Panc1 (cell line): ENCODE data around the gene ID1. TPM values are rescaled to one million over a fixed set of nuclear protein-coding genes. Genes with fewer than 3 reads are reported as not detected.

ENCODE experiments used
- ATAC-seq: fragments of 200-7000 bp; cut with Tn5 transposase; 2 replicates; pipeline ENCODE4 v1.9.1; 2020; ENCODE audit warnings: mild to moderate bottlenecking, moderate library complexity
- BruUV-seq: library from RNA; stranded (reverse); fragments of 400-500 nt; replicated peaks from 2 replicates; lab custom pipeline; 2021; lab: Mats Ljungman, UMichigan
- CTCF ChIA-PET: fragments of 300-600 bp; sonication (Branson Sonifier 250); formaldehyde crosslinking; loops from one replicate; lab custom pipeline; 2022; ENCODE audit warnings: antibody characterized with exemption; lab: Charles Lee
- POLR2A ChIA-PET: fragments of 300-600 bp; sonication (Branson Sonifier 250); formaldehyde crosslinking; loops from one replicate; lab custom pipeline; 2022; ENCODE audit warnings: antibody characterized with exemption; lab: Charles Lee
- DNase-seq: peaks from one replicate; pipeline ENCODE4 v3.0.0-alpha.2; 2010; ENCODE audit warnings: low read depth, low spot score
- H3K27ac ChIP-seq: 2 replicates; pipeline ENCODE4 v1.5.1; 2011; ENCODE audit warnings: mild to moderate bottlenecking, low read length, inconsistent platforms
- H3K27me3 ChIP-seq: fragments of 200-500 bp; sonication (Bioruptor generic); 2 replicates; pipeline ENCODE4 v1.6.0; 2014; ENCODE audit warnings: low read length, inconsistent platforms; ENCODE audit not compliant: control insufficient read depth, insufficient read depth
- H3K36me3 ChIP-seq: fragments of 200-500 bp; sonication (Bioruptor generic); 2 replicates; pipeline ENCODE4 v1.5.1; 2014; ENCODE audit warnings: inconsistent platforms, mild to moderate bottlenecking, low read length, moderate library complexity; ENCODE audit not compliant: control insufficient read depth, insufficient read depth
- H3K4me1 ChIP-seq: 2 replicates; pipeline ENCODE4 v1.5.1; 2011; ENCODE audit warnings: inconsistent platforms, mild to moderate bottlenecking, low read length, moderate library complexity; ENCODE audit not compliant: control insufficient read depth, insufficient read depth
- H3K4me3 ChIP-seq, 2 experiments: 2 replicates each; pipeline ENCODE4 v1.5.1; 2011 to 2012; ENCODE audit warnings: low read depth in 2 of 2, low read length in 2 of 2, mild to moderate bottlenecking in 2 of 2, inconsistent platforms in 1 of 2, moderate library complexity in 1 of 2
- H3K9me3 ChIP-seq: fragments of 200-500 bp; sonication (Bioruptor generic); 2 replicates; pipeline ENCODE4 v1.5.1; 2014; ENCODE audit warnings: low read depth, mild to moderate bottlenecking, inconsistent platforms, low read length, moderate library complexity; ENCODE audit not compliant: control insufficient read depth, insufficient read depth
- POLR2AphosphoS5 ChIP-seq: IDR thresholded peaks from 2 replicates; pipeline ENCODE4 v1.6.1; 2012; ENCODE audit warnings: mild to moderate bottlenecking, low read depth, low read length, moderate library complexity
- SIN3A ChIP-seq: IDR thresholded peaks from 2 replicates; pipeline ENCODE4 v1.6.1; 2012; ENCODE audit warnings: low read depth, mild to moderate bottlenecking, low read length, moderate library complexity, borderline replicate concordance; ENCODE audit not compliant: insufficient read depth
- TCF7L2 ChIP-seq: IDR thresholded peaks from 2 replicates; pipeline ENCODE4 v1.6.1; 2011; ENCODE audit warnings: mild to moderate bottlenecking, low read depth, low read length, inconsistent platforms
- in situ Hi-C: cut with HindIII; loops from 2 replicates; pipeline ENCODE4 v1.10.0; 2016; ENCODE audit warnings: low sequenced_read_pairs, low pct_unique_long_range_greater_than_20kb
- intact Hi-C: fragments of 100-400 bp; cut with micrococcal nuclease; formaldehyde crosslinking; loops from one replicate; pipeline ENCODE4 v1.10.0; 2022; ENCODE audit not compliant: unreplicated experiment
- total RNA-seq: library from RNA; stranded (reverse); gene quantifications from one replicate; pipeline ENCODE4 v1.2.1, GENCODE V29; 2021; ENCODE audit not compliant: unreplicated experiment
- TF ChIP-seq, protein P1 (sequence below): fragments of 450-650 bp; IDR thresholded peaks from 2 replicates; pipeline ENCODE4 v1.5.1; 2017; ENCODE audit warnings: mild to moderate bottlenecking
- TF ChIP-seq, protein P2 (sequence below), 2 experiments: IDR thresholded peaks; 2 replicates each; pipeline ENCODE4 v1.6.1; 2011 to 2012; ENCODE audit warnings: low read depth in 2 of 2, control low read depth in 1 of 2, low read length in 1 of 2, mild to moderate bottlenecking in 1 of 2, moderate library complexity in 1 of 2; ENCODE audit not compliant: insufficient read depth in 1 of 2

Gene ID1
- total RNA-seq, 1 experiment from 2014 or later: 152 TPM

DNA sequence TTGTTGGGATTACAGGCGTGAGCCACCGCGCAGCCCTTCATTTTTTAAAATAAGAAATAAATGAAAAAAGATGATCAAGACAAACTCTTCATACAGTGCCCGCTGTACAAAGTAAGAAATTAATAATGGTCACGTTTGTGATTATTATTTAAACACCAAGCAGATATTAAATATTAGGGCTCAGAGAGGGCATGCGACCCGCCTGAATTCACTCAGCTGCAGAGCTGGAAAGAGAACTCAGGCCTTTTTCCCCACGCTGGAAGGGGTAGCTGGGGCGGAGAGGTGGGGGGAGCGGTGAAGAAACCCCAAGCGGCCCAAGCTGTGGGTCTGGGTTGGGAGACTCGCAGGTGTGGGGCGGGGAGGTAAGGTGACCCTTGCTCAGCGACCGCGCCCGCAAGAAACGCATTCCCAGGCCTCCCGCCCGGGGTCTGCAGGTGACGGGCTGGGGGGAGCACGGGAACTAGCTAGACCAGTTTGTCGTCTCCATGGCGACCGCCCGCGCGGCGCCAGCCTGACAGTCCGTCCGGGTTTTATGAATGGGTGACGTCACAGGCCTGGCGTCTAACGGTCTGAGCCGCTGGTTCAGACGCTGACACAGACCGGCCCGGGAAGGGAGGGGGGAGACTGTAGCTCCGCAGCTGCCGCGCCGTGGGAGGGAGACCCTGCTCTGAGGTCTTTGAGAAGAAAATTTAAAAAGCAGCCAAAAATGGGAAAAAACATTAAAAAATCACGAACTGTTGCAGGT lies 1.1 kb upstream of the ID1 start:
- Histone ChIP-seq H3K36me3 (peaks cover 8% of the 10 kb centered on the region), H3K9me3 (no peaks in the 10 kb centered on the region), H3K27ac (peak overlapping the region; percentile 100), H3K27me3 (no peaks in the 10 kb centered on the region), H3K4me1 (peaks cover 46% of the 10 kb centered on the region), H3K4me3 (peak overlapping the region; percentile 73 to 88)
- ATAC-seq: peak; percentile 60
- ChIA-PET CTCF (interaction anchor here (0.6 to 3.3 kb wide), 11 partner anchors 8 to 119 kb away, joined by 3 to 21 read pairs (median 6); no protein-coding TSS in a partner anchor), POLR2A (interaction anchor here (0.6 to 3.8 kb wide), 13 partner anchors 8 to 699 kb away, joined by 3 to 76 read pairs (median 12); no protein-coding TSS in a partner anchor)
- in situ Hi-C loops (no loop called here), intact Hi-C loops (no loop called here)
- BruUV-seq: no TSS peak
- peak; percentile 94 for DNase-seq
- TF ChIP-seq SIN3A (peak; percentile 99), TCF7L2 (peak; percentile 69; the same call in 1 of the 2 replicates), POLR2AphosphoS5 (peak; percentile 91; the same call in 1 of the 2 replicates)
- TF ChIP-seq, protein P1, sequence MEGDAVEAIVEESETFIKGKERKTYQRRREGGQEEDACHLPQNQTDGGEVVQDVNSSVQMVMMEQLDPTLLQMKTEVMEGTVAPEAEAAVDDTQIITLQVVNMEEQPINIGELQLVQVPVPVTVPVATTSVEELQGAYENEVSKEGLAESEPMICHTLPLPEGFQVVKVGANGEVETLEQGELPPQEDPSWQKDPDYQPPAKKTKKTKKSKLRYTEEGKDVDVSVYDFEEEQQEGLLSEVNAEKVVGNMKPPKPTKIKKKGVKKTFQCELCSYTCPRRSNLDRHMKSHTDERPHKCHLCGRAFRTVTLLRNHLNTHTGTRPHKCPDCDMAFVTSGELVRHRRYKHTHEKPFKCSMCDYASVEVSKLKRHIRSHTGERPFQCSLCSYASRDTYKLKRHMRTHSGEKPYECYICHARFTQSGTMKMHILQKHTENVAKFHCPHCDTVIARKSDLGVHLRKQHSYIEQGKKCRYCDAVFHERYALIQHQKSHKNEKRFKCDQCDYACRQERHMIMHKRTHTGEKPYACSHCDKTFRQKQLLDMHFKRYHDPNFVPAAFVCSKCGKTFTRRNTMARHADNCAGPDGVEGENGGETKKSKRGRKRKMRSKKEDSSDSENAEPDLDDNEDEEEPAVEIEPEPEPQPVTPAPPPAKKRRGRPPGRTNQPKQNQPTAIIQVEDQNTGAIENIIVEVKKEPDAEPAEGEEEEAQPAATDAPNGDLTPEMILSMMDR: no peak
- TF ChIP-seq, protein P2, sequence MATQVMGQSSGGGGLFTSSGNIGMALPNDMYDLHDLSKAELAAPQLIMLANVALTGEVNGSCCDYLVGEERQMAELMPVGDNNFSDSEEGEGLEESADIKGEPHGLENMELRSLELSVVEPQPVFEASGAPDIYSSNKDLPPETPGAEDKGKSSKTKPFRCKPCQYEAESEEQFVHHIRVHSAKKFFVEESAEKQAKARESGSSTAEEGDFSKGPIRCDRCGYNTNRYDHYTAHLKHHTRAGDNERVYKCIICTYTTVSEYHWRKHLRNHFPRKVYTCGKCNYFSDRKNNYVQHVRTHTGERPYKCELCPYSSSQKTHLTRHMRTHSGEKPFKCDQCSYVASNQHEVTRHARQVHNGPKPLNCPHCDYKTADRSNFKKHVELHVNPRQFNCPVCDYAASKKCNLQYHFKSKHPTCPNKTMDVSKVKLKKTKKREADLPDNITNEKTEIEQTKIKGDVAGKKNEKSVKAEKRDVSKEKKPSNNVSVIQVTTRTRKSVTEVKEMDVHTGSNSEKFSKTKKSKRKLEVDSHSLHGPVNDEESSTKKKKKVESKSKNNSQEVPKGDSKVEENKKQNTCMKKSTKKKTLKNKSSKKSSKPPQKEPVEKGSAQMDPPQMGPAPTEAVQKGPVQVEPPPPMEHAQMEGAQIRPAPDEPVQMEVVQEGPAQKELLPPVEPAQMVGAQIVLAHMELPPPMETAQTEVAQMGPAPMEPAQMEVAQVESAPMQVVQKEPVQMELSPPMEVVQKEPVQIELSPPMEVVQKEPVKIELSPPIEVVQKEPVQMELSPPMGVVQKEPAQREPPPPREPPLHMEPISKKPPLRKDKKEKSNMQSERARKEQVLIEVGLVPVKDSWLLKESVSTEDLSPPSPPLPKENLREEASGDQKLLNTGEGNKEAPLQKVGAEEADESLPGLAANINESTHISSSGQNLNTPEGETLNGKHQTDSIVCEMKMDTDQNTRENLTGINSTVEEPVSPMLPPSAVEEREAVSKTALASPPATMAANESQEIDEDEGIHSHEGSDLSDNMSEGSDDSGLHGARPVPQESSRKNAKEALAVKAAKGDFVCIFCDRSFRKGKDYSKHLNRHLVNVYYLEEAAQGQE (IDR thresholded peaks at IDR 0.05; ENCODE audit: insufficient read depth in 1 of 2, low read depth in 2 of 2, low read length in 1 of 2): no peak

- ChIA-PET POLR2A (interaction anchor here (0.6 to 3.8 kb wide), 14 partner anchors 9 to 119 kb away, joined by 3 to 76 read pairs (median 12); partner anchors contain the start of gene BCL2L1), CTCF (interaction anchor here (0.8 to 3.3 kb wide), 9 partner anchors 7 to 119 kb away, joined by 3 to 21 read pairs (median 6); no protein-coding TSS in a partner anchor)
- ATAC-seq (peak; percentile 0), DNase-seq (no peak)
- TF ChIP-seq SIN3A (no peak), TCF7L2 (no peak), POLR2AphosphoS5 (no peak)
- TF ChIP-seq, protein P2 (IDR thresholded peaks at IDR 0.05; ENCODE audit: insufficient read depth in 1 of 2, low read depth in 2 of 2, low read length in 1 of 2): no peak
- TF ChIP-seq, protein P1: no peak
- Histone ChIP-seq H3K36me3 (peaks cover 8% of the 10 kb centered on the region), H3K9me3 (no peaks in the 10 kb centered on the region), H3K4me3 (peak overlapping the region; percentile 73 to 88), H3K27me3 (no peaks in the 10 kb centered on the region), H3K27ac (peak overlapping the region; percentile 100), H3K4me1 (peaks cover 52% of the 10 kb centered on the region)
- TSS peak; percentile 99 for BruUV-seq
- intact Hi-C loops: no loop called here
- in situ Hi-C loops: no loop called here
Measured at GRCh38 chr20:31604567-31605030, 490 bp upstream of the ID1 start.
